ENCODE results near the gene TMEM179B. TPM values are rescaled to one million over a fixed set of nuclear protein-coding genes. Genes with fewer than 3 reads are reported as not detected.

TMEM179B gene
- total RNA-seq, 1 donor from 2014 or later: 19.0 TPM

- Histone ChIP-seq H3K4me3 (ENCODE audit: low read depth, low read length) (peak within 1 kb of the TSS; percentile 78), H3K27me3 (ENCODE audit: control insufficient read depth, insufficient read depth, low read length) (no peaks in the 10 kb centered on the region), H3K36me3 (ENCODE audit: control insufficient read depth, insufficient read depth, low read length) (peaks cover 11% of the 10 kb centered on the region)
- FAIRE-seq (no peak), DNase-seq (ENCODE audit: low read depth) (peak; percentile 92)
- TF ChIP-seq CTCF (IDR thresholded peaks at IDR 0.05; ENCODE audit: insufficient read depth, low read length, severe bottlenecking): no peak
These were observed 15.8 kb upstream of the TMEM179B start, which contains the start of gene TAF6L for GRCh38 chr11:62771144-62772021. Gene TAF6L (plus strand): TSS chr11:62771396. CDS start chr11:62775784, 4,388 bp downstream.

GRCh38 chr11:62774407-62774806 is 12.8 kb upstream of the TMEM179B start:
- H3K4me3 ChIP-seq (ENCODE audit: low read depth, low read length): no peak overlapping the region
- H3K36me3 ChIP-seq (ENCODE audit: control insufficient read depth, insufficient read depth, low read length): peaks cover 8% of the 10 kb centered on the region
- no peaks in the 10 kb centered on the region for H3K27me3 ChIP-seq (ENCODE audit: control insufficient read depth, insufficient read depth, low read length)
- TF ChIP-seq CTCF (IDR thresholded peaks at IDR 0.05; ENCODE audit: insufficient read depth, low read length, severe bottlenecking): no peak
- DNase-seq (ENCODE audit: low read depth) (no peak), FAIRE-seq (no peak)

GRCh38 chr11:62775646-62776045 is 11.6 kb upstream of the TMEM179B start:
- DNase-seq (ENCODE audit: low read depth) (no peak), FAIRE-seq (no peak)
- TF ChIP-seq CTCF (IDR thresholded peaks at IDR 0.05; ENCODE audit: insufficient read depth, low read length, severe bottlenecking): no peak
- no peaks in the 10 kb centered on the region for H3K27me3 ChIP-seq (ENCODE audit: control insufficient read depth, insufficient read depth, low read length)
- peaks cover 8% of the 10 kb centered on the region for H3K36me3 ChIP-seq (ENCODE audit: control insufficient read depth, insufficient read depth, low read length)
- no peak overlapping the region for H3K4me3 ChIP-seq (ENCODE audit: low read depth, low read length)

- H3K27me3 ChIP-seq (ENCODE audit: control insufficient read depth, insufficient read depth, low read length): no peaks in the 10 kb centered on the region
- peaks cover 10% of the 10 kb centered on the region for H3K36me3 ChIP-seq (ENCODE audit: control insufficient read depth, insufficient read depth, low read length)
- FAIRE-seq (no peak), DNase-seq (ENCODE audit: low read depth) (no peak)
- no peak for TF ChIP-seq CTCF (IDR thresholded peaks at IDR 0.05; ENCODE audit: insufficient read depth, low read length, severe bottlenecking)
- no peak overlapping the region for H3K4me3 ChIP-seq (ENCODE audit: low read depth, low read length)
These were observed 9.8 kb upstream of the TMEM179B start for GRCh38 chr11:62777389-62777788.

- H3K36me3 ChIP-seq (ENCODE audit: control insufficient read depth, insufficient read depth, low read length): peaks cover 10% of the 10 kb centered on the region
- FAIRE-seq: no peak
- no peaks in the 10 kb centered on the region for H3K27me3 ChIP-seq (ENCODE audit: control insufficient read depth, insufficient read depth, low read length)
- DNase-seq (ENCODE audit: low read depth): no peak
- no peak overlapping the region for H3K4me3 ChIP-seq (ENCODE audit: low read depth, low read length)
- no peak for TF ChIP-seq CTCF (IDR thresholded peaks at IDR 0.05; ENCODE audit: insufficient read depth, low read length, severe bottlenecking)
These were observed 8.8 kb upstream of the TMEM179B start for GRCh38 chr11:62778441-62778840.
